Non-pigmented ciliary epithelial cell (primary cell): ENCODE data around the gene HNRNPA2B1.
A peak's percentile ranks its signal among the peaks of the same experiment; 100 is the strongest.

ENCODE experiments used
- DNase-seq: peaks from one replicate; pipeline ENCODE4 v3.0.0-alpha.2; 2010; ENCODE audit warnings: low read depth

HNRNPA2B1 gene

DNA sequence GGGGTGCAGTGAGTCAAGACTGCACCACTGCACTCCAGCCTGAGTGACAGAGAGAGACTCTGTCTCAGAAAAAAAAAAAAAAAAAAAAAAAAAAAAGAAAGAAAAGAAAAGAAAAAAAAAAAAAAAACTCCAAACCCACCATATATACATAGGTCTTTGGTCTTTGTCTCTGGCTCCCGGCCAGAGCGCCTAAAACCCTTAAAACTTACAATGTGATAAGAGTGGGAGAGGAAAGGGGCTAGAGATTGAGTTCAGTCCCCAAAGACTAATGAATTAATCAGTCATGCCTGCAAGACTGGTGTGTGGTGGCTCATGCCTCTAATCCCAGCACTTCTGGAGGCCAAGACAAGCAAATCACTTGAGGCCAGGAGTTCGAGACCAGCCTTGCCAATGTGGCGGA, 55.3 kb downstream of the HNRNPA2B1 start:
- DNase-seq, result no peak

DNA sequence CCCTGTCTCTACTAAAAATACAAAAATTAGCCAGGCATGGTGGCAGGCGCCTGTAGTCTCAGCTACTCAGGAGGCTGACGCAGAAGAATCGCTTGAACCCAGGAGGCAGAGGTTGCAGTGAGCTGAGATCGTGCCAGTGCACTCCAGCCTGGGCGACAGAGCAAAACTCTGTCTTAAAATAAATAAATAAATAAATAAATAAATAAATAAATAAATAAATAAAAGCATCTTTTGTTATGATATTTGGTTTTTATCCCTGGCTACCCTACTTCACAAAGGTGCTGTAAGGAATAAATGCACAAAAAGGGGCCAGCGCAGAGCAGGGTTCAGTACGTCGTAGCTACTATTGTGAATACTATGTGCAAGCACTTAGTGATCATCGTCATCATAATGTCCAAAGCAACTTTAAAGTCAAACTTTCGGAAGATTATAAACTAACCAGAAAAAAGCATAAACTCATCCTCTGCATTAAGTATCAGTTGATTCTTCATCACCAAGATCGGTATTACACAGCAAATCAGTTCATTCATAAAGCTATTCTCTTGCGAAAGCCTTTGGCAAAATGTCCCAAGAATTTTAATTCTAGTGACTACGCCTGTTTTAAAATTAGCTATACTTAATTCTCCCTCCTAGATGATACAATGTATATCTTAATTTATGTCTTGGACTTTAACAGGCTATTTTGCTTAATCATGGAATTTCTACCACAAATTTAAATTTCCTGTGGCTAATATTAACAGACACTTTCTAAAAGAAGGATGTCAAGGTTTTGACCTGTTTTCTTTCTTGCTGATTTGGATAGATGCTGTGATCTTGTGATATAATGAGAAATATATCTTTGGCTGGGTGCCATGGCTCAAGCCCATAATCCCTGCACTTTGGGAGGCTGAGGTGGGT, 56.1 kb downstream of the HNRNPA2B1 start:
- no peak for DNase-seq

DNA sequence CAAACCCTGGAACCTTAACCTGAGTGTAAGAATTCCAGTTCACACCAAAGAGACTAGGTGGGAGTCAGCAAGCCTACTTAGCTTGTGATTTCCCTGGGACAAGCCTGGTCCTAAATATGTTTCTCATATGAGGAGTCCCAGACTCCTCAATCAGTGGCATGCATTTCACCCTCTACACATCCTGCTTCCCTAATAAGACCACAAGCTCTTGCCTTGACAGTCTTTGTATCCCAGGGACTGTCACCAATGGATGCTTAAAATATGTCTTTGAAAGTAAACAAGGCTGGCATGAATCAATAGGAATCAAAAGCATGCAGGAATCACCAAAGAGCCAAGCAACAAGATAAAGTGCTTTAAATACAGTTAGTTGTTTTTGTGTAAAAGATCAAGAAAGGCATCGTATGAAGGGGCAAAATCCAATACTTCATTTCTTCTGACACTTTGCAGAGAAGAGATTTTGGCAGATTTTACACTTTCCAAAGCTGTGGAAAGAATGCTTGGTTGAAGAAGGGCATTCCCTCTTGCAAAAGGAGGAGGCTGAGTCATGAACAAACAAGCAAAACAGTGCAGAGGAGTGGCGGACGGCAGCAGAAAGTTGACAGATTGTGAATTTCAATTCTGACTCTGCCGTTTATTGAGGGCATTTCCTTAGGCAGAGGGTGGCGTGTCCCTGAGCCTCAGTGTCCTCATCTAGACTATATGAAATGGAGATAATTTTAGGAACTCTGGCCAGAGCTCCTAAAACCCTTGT, 57.1 kb downstream of the HNRNPA2B1 start:
- DNase-seq, result peak; percentile 23

DNA sequence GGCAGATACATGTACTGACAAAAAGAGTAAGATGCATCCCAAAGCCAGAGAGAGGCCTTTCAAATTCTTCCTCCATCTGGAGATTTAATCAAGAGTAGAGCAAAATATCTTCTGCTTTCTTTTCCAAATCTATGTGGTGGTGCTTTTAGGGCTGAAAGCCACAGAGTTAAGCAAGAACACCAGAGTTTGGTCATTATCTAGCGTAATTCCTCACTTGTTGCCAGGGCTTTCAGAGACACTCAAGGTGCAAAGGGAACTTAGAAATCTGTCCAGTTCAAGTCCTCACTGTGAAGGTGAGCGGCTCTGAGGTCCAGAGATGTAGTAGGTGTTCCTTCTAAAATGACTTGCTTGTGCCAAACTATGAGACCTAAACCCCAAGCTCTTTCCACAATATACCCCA, 59.5 kb downstream of the HNRNPA2B1 start:
- no peak for DNase-seq

DNA sequence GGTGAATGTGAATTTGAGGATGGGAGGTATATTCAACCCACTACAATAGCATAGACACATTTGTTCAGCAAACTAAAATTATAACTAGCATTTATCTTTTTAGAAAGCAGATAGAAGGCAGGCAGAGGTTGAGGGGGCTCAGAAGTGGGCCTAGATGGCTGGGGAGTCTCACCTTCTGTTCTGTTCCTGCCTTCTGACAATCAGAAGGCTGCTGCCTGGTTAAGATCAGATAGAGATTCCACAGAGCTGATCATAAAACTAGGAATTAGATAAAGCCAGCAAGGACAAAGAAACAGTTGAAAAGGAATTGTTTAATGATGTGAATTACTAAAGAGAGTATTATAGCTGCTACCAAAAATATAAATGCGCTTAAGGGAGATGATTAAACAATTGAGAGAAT, 60.2 kb downstream of the HNRNPA2B1 start:
- DNase-seq, result no peak
